ENCODE data around the gene ARHGAP45. TPM values are rescaled to one million over a fixed set of nuclear protein-coding genes. Genes with fewer than 3 reads are reported as not detected.

The ARHGAP45 gene
- total RNA-seq, 4 donors from 2014 or later, result 0.83 to 7.6 (median 3.4) TPM

GRCh38 chr19:1046836-1047695 lies 19.9 kb upstream of the ARHGAP45 start:
- Histone ChIP-seq H3K4me3 (no peak overlapping the region), H3K9me3 (no peaks in the 10 kb centered on the region), H3K27ac (no peak overlapping the region), H3K4me1 (peaks cover 4 to 7% of the 10 kb centered on the region in 2 donors), H3K27me3 (no peaks in the 10 kb centered on the region), H3K36me3 (peaks cover 0 to 12% of the 10 kb centered on the region in 2 donors)
- intact Hi-C loops (cut with DNase I; ENCODE audit: low total_unique reads), result no loop called here
- TF ChIP-seq POLR2A (IDR thresholded peaks at IDR 0.05), result no peak
- no peak for TF ChIP-seq CTCF (IDR thresholded peaks at IDR 0.05 in 4 of 5, conservative IDR thresholded peaks at IDR 0.05 in 1 of 5)
- DNase-seq (no peak), ATAC-seq (no peak)
- in situ Hi-C loops (cut with MboI; ENCODE audit: low sequenced_read_pairs in 4 of 4), result no loop called here

GRCh38 chr19:1047696-1048147 lies 19.2 kb upstream of the ARHGAP45 start:
- in situ Hi-C loops (cut with MboI; ENCODE audit: low sequenced_read_pairs in 4 of 4), result no loop called here
- no peak for ATAC-seq
- Histone ChIP-seq H3K4me3 (no peak overlapping the region), H3K4me1 (peaks cover 0 to 1% of the 10 kb centered on the region in 2 donors), H3K9me3 (no peaks in the 10 kb centered on the region), H3K27ac (no peak overlapping the region), H3K36me3 (peaks cover 0 to 12% of the 10 kb centered on the region in 2 donors), H3K27me3 (no peaks in the 10 kb centered on the region)
- DNase-seq, result no peak
- no peak for TF ChIP-seq CTCF (IDR thresholded peaks at IDR 0.05 in 4 of 5, conservative IDR thresholded peaks at IDR 0.05 in 1 of 5)
- intact Hi-C loops (cut with DNase I; ENCODE audit: low total_unique reads), result no loop called here

GRCh38 chr19:1049106-1049505 lies 17.9 kb upstream of the ARHGAP45 start:
- Histone ChIP-seq H3K27me3 (no peaks in the 10 kb centered on the region), H3K4me1 (no peaks in the 10 kb centered on the region), H3K36me3 (peaks cover 0 to 15% of the 10 kb centered on the region in 2 donors), H3K27ac (no peak overlapping the region), H3K4me3 (no peak overlapping the region), H3K9me3 (no peaks in the 10 kb centered on the region)
- in situ Hi-C loops (cut with MboI; ENCODE audit: low sequenced_read_pairs in 4 of 4), result no loop called here
- DNase-seq (no peak), ATAC-seq (no peak)
- TF ChIP-seq POLR2A (IDR thresholded peaks at IDR 0.05) (no peak), CTCF (IDR thresholded peaks at IDR 0.05 in 4 of 5, conservative IDR thresholded peaks at IDR 0.05 in 1 of 5) (no peak)
- intact Hi-C loops (cut with DNase I; ENCODE audit: low total_unique reads), result no loop called here

- Histone ChIP-seq H3K36me3 (peaks cover 0 to 22% of the 10 kb centered on the region in 2 donors), H3K9me3 (no peaks in the 10 kb centered on the region), H3K27ac (no peak overlapping the region), H3K27me3 (no peaks in the 10 kb centered on the region), H3K4me3 (no peak overlapping the region), H3K4me1 (no peaks in the 10 kb centered on the region)
- DNase-seq (no peak), ATAC-seq (no peak)
- TF ChIP-seq CTCF (IDR thresholded peaks at IDR 0.05 in 4 of 5, conservative IDR thresholded peaks at IDR 0.05 in 1 of 5) (no peak), POLR2A (IDR thresholded peaks at IDR 0.05) (no peak)
- intact Hi-C loops (cut with DNase I; ENCODE audit: low total_unique reads), result no loop called here
- in situ Hi-C loops (cut with MboI; ENCODE audit: low sequenced_read_pairs in 4 of 4), result no loop called here
These were observed 17.2 kb upstream of the ARHGAP45 start for GRCh38 chr19:1049800-1050199.

Data from gastrocnemius medialis (tissue), 4 donors.